ENCODE results near the gene ZDHHC11B. TPM values are rescaled to one million over a fixed set of nuclear protein-coding genes. Genes with fewer than 3 reads are reported as not detected.
A peak's percentile ranks its signal among the peaks of the same experiment; 100 is the strongest.

Gene ZDHHC11B
- total RNA-seq, 3 donors from 2014 or later (not counting 1 experiment from before 2014, with no cell fraction given), result 0.85 to 7.3 (median 2.2) TPM

DNA sequence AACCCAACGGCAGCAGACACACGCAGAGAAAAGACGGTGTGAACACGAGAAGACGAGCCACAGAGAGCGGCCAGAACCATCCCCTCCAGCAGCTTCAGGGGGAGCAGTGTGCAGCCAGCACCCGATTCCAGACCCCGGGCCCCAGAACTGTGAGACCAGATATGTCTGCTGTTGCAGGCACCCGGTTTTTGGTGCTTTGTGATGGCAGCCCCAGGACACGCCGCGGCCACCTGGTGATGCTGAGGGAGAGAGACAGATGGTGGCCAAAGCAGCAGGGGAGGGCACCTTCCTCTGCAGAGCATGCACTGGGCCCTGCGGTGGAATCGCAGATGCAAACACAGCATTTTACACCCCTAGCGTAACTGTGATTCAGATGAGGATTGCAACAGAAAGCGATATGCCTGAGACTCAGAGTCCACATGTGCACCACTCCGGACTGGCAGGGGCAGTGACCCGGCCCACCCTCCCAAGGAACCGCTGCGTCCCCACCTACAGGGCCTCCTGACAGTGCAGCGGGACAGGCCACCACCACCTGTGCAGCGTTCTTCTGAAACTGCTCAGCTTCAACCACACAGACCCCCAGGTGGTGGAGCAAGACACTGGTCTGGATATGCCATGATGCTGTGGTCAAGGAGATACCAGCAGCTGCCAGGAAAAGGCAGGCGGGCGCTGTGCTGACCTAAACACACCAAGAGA, 24.0 kb downstream of the ZDHHC11B start:
- DNase-seq (peak in 1 of 2 donors; percentile 5), ATAC-seq (no peak)
- Mint-ChIP-seq H3K4me3 (no peak overlapping the region), H3K27me3 (ENCODE audit: low read depth in 2 of 2) (peaks cover 0 to 4% of the 10 kb centered on the region in 2 donors), H3K27ac (no peak overlapping the region), H3K9me3 (no peaks in the 10 kb centered on the region), H3K36me3 (no peaks in the 10 kb centered on the region), H3K4me1 (peaks cover 0 to 7% of the 10 kb centered on the region in 2 donors)
- intact Hi-C loops (cut with micrococcal nuclease), result no loop called here
- H3K4me3 ChIP-seq (ENCODE audit: low read length), result no peak overlapping the region
- H3K9me3 ChIP-seq (ENCODE audit: control insufficient read depth, insufficient read depth, low read length), result no peaks in the 10 kb centered on the region
- peaks cover 15% of the 10 kb centered on the region for H3K4me1 ChIP-seq (ENCODE audit: control insufficient read depth, insufficient read depth, low read length)
- 93% methylated on average over 24 of the region's 24 CpGs for WGBS (ENCODE audit: insufficient coverage)
- H3K36me3 ChIP-seq (ENCODE audit: control insufficient read depth, insufficient read depth, low read length), result no peaks in the 10 kb centered on the region
- H3K27ac ChIP-seq (ENCODE audit: low read length), result no peak overlapping the region
- no peaks in the 10 kb centered on the region for H3K27me3 ChIP-seq (ENCODE audit: control insufficient read depth, insufficient read depth, low read length)
- TF ChIP-seq, protein P1, sequence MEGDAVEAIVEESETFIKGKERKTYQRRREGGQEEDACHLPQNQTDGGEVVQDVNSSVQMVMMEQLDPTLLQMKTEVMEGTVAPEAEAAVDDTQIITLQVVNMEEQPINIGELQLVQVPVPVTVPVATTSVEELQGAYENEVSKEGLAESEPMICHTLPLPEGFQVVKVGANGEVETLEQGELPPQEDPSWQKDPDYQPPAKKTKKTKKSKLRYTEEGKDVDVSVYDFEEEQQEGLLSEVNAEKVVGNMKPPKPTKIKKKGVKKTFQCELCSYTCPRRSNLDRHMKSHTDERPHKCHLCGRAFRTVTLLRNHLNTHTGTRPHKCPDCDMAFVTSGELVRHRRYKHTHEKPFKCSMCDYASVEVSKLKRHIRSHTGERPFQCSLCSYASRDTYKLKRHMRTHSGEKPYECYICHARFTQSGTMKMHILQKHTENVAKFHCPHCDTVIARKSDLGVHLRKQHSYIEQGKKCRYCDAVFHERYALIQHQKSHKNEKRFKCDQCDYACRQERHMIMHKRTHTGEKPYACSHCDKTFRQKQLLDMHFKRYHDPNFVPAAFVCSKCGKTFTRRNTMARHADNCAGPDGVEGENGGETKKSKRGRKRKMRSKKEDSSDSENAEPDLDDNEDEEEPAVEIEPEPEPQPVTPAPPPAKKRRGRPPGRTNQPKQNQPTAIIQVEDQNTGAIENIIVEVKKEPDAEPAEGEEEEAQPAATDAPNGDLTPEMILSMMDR (IDR thresholded peaks at IDR 0.05), result no peak

- DNase-seq (peak in 1 of 2 donors; percentile 8), ATAC-seq (no peak)
- Histone ChIP-seq H3K9me3 (ENCODE audit: control insufficient read depth, insufficient read depth, low read length) (no peaks in the 10 kb centered on the region), H3K36me3 (ENCODE audit: control insufficient read depth, insufficient read depth, low read length) (no peaks in the 10 kb centered on the region), H3K4me3 (ENCODE audit: low read length) (no peak overlapping the region), H3K4me1 (ENCODE audit: control insufficient read depth, insufficient read depth, low read length) (peaks cover 15% of the 10 kb centered on the region), H3K27ac (ENCODE audit: low read length) (no peak overlapping the region), H3K27me3 (ENCODE audit: control insufficient read depth, insufficient read depth, low read length) (no peaks in the 10 kb centered on the region)
- Mint-ChIP-seq H3K9me3 (no peaks in the 10 kb centered on the region), H3K4me1 (peaks cover 0 to 7% of the 10 kb centered on the region in 2 donors), H3K27ac (no peak overlapping the region), H3K4me3 (no peak overlapping the region), H3K27me3 (ENCODE audit: low read depth in 2 of 2) (peaks cover 0 to 4% of the 10 kb centered on the region in 2 donors), H3K36me3 (no peaks in the 10 kb centered on the region)
- intact Hi-C loops (cut with micrococcal nuclease), result no loop called here
- TF ChIP-seq, protein P1 (IDR thresholded peaks at IDR 0.05), result no peak
- WGBS (ENCODE audit: insufficient coverage), result 96% methylated on average over 22 of the region's 22 CpGs
These were observed 24.7 kb downstream of the ZDHHC11B start for GRCh38 chr5:759781-760362.

GRCh38 chr5:759111-759751, 25.3 kb downstream of the ZDHHC11B start:
- Histone ChIP-seq H3K9me3 (ENCODE audit: control insufficient read depth, insufficient read depth, low read length) (no peaks in the 10 kb centered on the region), H3K4me3 (ENCODE audit: low read length) (no peak overlapping the region), H3K4me1 (ENCODE audit: control insufficient read depth, insufficient read depth, low read length) (peaks cover 15% of the 10 kb centered on the region), H3K27me3 (ENCODE audit: control insufficient read depth, insufficient read depth, low read length) (no peaks in the 10 kb centered on the region), H3K36me3 (ENCODE audit: control insufficient read depth, insufficient read depth, low read length) (no peaks in the 10 kb centered on the region), H3K27ac (ENCODE audit: low read length) (no peak overlapping the region)
- intact Hi-C loops (cut with micrococcal nuclease), result no loop called here
- Mint-ChIP-seq H3K27ac (no peak overlapping the region), H3K27me3 (ENCODE audit: low read depth in 2 of 2) (peaks cover 0 to 4% of the 10 kb centered on the region in 2 donors), H3K36me3 (no peaks in the 10 kb centered on the region), H3K9me3 (no peaks in the 10 kb centered on the region), H3K4me3 (peak overlapping the region; percentile 25), H3K4me1 (peaks cover 0 to 7% of the 10 kb centered on the region in 2 donors)
- ATAC-seq (peak in 2 of 3 donors; percentile 26 to 76), DNase-seq (peak in 1 of 2 donors; percentile 82)
- WGBS (ENCODE audit: insufficient coverage), result 69% methylated on average over 33 of the region's 33 CpGs
- TF ChIP-seq, protein P1 (IDR thresholded peaks at IDR 0.05), result no peak

All from natural killer cell (primary cell).